Endothelial cell of umbilical vein (primary cell): Measurements from ENCODE around the gene ELMO1. TPM values are rescaled to one million over a fixed set of nuclear protein-coding genes. Genes with fewer than 3 reads are reported as not detected.

Experiments
- BruUV-seq: library from RNA; stranded (reverse); fragments of 400-500 nt; replicated peaks from 2 replicates; lab custom pipeline; 2021; lab: Mats Ljungman, UMichigan
- CTCF ChIA-PET: fragments of 300-600, 350-600 bp; sonication (Branson Sonifier 250); formaldehyde crosslinking; loops from one replicate; lab custom pipeline; 2021; ENCODE audit warnings: antibody characterized with exemption, inconsistent platforms; lab: Charles Lee
- POLR2A ChIA-PET: fragments of 300-600, 350-600 bp; sonication (Branson Sonifier 250); formaldehyde crosslinking; loops from one replicate; lab custom pipeline; 2021; ENCODE audit warnings: antibody characterized with exemption, inconsistent platforms; lab: Charles Lee
- DNase-seq: peaks from one replicate; pipeline ENCODE4 v3.0.0-alpha.2; 2011; ENCODE audit warnings: low read depth, low spot score
- FAIRE-seq: peaks from 2 replicates; lab custom pipeline; 2011; peaks lifted over from hg19 to GRCh38; lab: Jason Lieb, UNC
- H2AFZ ChIP-seq: 2 replicates; pipeline ENCODE4 v1.6.0; 2012; ENCODE audit warnings: low read depth, low read length, control low read depth, inconsistent platforms
- H3K27ac ChIP-seq: 2 replicates; pipeline ENCODE4 v1.5.1; 2011; ENCODE audit warnings: low read depth, mild to moderate bottlenecking, control low read depth, low read length, moderate library complexity; ENCODE audit not compliant: insufficient read depth
- H3K27me3 ChIP-seq, 2 experiments: 2 replicates each; pipeline versions ENCODE4 v1.6.0 to v1.6.1; 2011; ENCODE audit warnings: low read length in 2 of 2, mixed read lengths in 1 of 2; ENCODE audit not compliant: control insufficient read depth in 2 of 2, insufficient read depth in 2 of 2
- H3K36me3 ChIP-seq, 2 experiments: 2 replicates in 1 of 2; 3 replicates in 1 of 2; pipeline ENCODE4 v1.5.1; 2011; ENCODE audit warnings: low read length in 2 of 2, mild to moderate bottlenecking in 1 of 2, moderate library complexity in 1 of 2; ENCODE audit not compliant: control insufficient read depth in 2 of 2, insufficient read depth in 2 of 2; ENCODE audit errors: extremely low read depth in 1 of 2
- H3K4me1 ChIP-seq: 3 replicates; pipeline ENCODE4 v1.5.1; 2011; ENCODE audit warnings: mild to moderate bottlenecking, low read length; ENCODE audit not compliant: control insufficient read depth, insufficient read depth; ENCODE audit errors: extremely low read depth
- H3K4me2 ChIP-seq: 2 replicates; pipeline ENCODE4 v1.6.1; 2011; ENCODE audit warnings: low read length, control low read depth, mixed read lengths; ENCODE audit not compliant: insufficient read depth
- H3K4me3 ChIP-seq, 3 experiments: fragments of 200-600 bp in 1 of 3; sonication (generic), shearing (Covaris generic) in 1 of 3; replicated peaks in 1 of 3; 2 replicates each; pipeline ENCODE4 v1.5.1; 2011 to 2016; ENCODE audit warnings: control low read depth in 3 of 3, low read length in 3 of 3, mild to moderate bottlenecking in 2 of 3, inconsistent platforms in 1 of 3, low read depth in 1 of 3, moderate library complexity in 1 of 3; ENCODE audit not compliant: insufficient read depth in 1 of 3
- H3K79me2 ChIP-seq: 2 replicates; pipeline ENCODE4 v1.6.0; 2012; ENCODE audit warnings: low read length, inconsistent platforms; ENCODE audit not compliant: control insufficient read depth, insufficient read depth
- H3K9ac ChIP-seq: replicated peaks from 2 replicates; pipeline ENCODE3; 2011; ENCODE audit warnings: low read length, control low read depth; ENCODE audit not compliant: insufficient read depth; ENCODE audit errors: extremely low read depth
- H3K9me1 ChIP-seq: replicated peaks from 3 replicates; pipeline ENCODE4 v1.6.0; 2011; ENCODE audit warnings: mild to moderate bottlenecking, low read length; ENCODE audit not compliant: control insufficient read depth, insufficient read depth; ENCODE audit errors: extremely low read depth
- H3K9me3 ChIP-seq: replicated peaks from 2 replicates; pipeline ENCODE4 v1.5.1; 2012; ENCODE audit warnings: low read length, inconsistent platforms; ENCODE audit not compliant: control insufficient read depth, insufficient read depth
- H4K20me1 ChIP-seq: replicated peaks from 2 replicates; pipeline ENCODE3; 2011; ENCODE audit warnings: mild to moderate bottlenecking, low read length; ENCODE audit not compliant: control insufficient read depth, insufficient read depth; ENCODE audit errors: extremely low read depth
- EZH2 ChIP-seq: IDR thresholded peaks from 2 replicates; pipeline ENCODE4 v1.6.1; 2012; ENCODE audit warnings: borderline replicate concordance, low read depth, mild to moderate bottlenecking, moderate library complexity, low read length, inconsistent platforms; ENCODE audit not compliant: severe bottlenecking
- FOS ChIP-seq: IDR thresholded peaks from 2 replicates; pipeline ENCODE4 v1.6.1; 2011; ENCODE audit warnings: mild to moderate bottlenecking, low read length, moderate library complexity, borderline replicate concordance; ENCODE audit not compliant: insufficient read depth
- GATA2 ChIP-seq: IDR thresholded peaks from 2 replicates; pipeline ENCODE4 v1.7.0; 2011; ENCODE audit warnings: low read depth, mild to moderate bottlenecking, moderate library complexity, mixed read lengths, low read length; ENCODE audit not compliant: insufficient read length, insufficient read depth
- JUN ChIP-seq: IDR thresholded peaks from 2 replicates; pipeline ENCODE4 v1.6.1; 2011; ENCODE audit warnings: borderline replicate concordance, low read depth; ENCODE audit not compliant: insufficient read length, insufficient read depth
- MAX ChIP-seq: IDR thresholded peaks from 2 replicates; pipeline ENCODE4 v1.6.1; 2011; ENCODE audit not compliant: insufficient read depth, insufficient read length
- MYC ChIP-seq: IDR thresholded peaks from one replicate; pipeline ENCODE4 v1.6.1; 2011; ENCODE audit warnings: mild to moderate bottlenecking, low read depth, low read length
- POLR2A ChIP-seq: IDR thresholded peaks from 2 replicates; pipeline ENCODE4 v1.6.1; 2012; ENCODE audit warnings: low read depth, mild to moderate bottlenecking, control low read depth, low read length
- POLR2AphosphoS5 ChIP-seq: IDR thresholded peaks from 2 replicates; pipeline ENCODE4 v1.6.1; 2012; ENCODE audit warnings: low read depth, mild to moderate bottlenecking, control low read depth, low read length, moderate library complexity; ENCODE audit not compliant: insufficient read depth
- dilution Hi-C: fragments of 300-500 bp; cut with MboI; formaldehyde crosslinking; loops from one replicate; pipeline ENCODE4 v1.15.0; 2019; ENCODE audit warnings: low sequenced_read_pairs; ENCODE audit not compliant: extremely low pct_ligation_motif_present
- intact Hi-C: fragments of 100-400 bp; cut with micrococcal nuclease; formaldehyde crosslinking; loops from one replicate; pipeline ENCODE4 v1.10.0; 2022
- polyA plus RNA-seq, 4 experiments: library from polyadenylated mRNA; depleted of rRNA in 3 of 4; stranded (reverse) in 3 of 4; unstranded in 1 of 4; fragments of >200 nt; gene quantifications; 2 replicates each; pipeline versions ENCODE4 v1.2.1 to v1.2.3, GENCODE V29; 2011 to 2012; ENCODE audit warnings: missing spikeins in 1 of 4
- total RNA-seq: library from RNA; stranded (reverse); gene quantifications from 2 replicates; pipeline ENCODE4 v1.2.3, GENCODE V29; 2021
- TF ChIP-seq, protein P1 (sequence below), 2 donors: IDR thresholded peaks; 1 replicate in 1 of 2; 2 replicates in 1 of 2; pipeline ENCODE4 v1.5.1; 2011; ENCODE audit warnings: low read length in 2 of 2, mild to moderate bottlenecking in 2 of 2, moderate library complexity in 2 of 2, control low read depth in 1 of 2, inconsistent platforms in 1 of 2, low read depth in 1 of 2; ENCODE audit not compliant: insufficient read depth in 1 of 2; ENCODE audit errors: extremely low read depth in 1 of 2

The ELMO1 gene
- total and polyA plus RNA-seq, 2 donors (not counting 3 experiments of a cell fraction or from before 2014, with no cell fraction given) = 17.0 to 30.6 TPM

GRCh38 chr7:36861656-36862055 lies 587.0 kb downstream of the ELMO1 start:
- H3K27me3 ChIP-seq = no peaks in the 10 kb centered on the region
- H4K20me1 ChIP-seq = no peaks in the 10 kb centered on the region
- H3K36me3 ChIP-seq = no peaks in the 10 kb centered on the region
- DNase-seq (no peak), FAIRE-seq (no peak)
- H3K9me3 ChIP-seq = no peaks in the 10 kb centered on the region
- no peaks in the 10 kb centered on the region for H3K9me1 ChIP-seq
- no peak overlapping the region for H3K9ac ChIP-seq
- no peak overlapping the region for H3K4me3 ChIP-seq
- H3K4me1 ChIP-seq = no peaks in the 10 kb centered on the region
- H3K4me2 ChIP-seq = no peak overlapping the region
- intact Hi-C loops (no loop called here), dilution Hi-C loops (no loop called here)
- H3K27ac ChIP-seq = no peak overlapping the region
- no peaks in the 10 kb centered on the region for H3K79me2 ChIP-seq
- H2AFZ ChIP-seq = no peak overlapping the region
- CTCF ChIA-PET = interaction anchor here (1.1 kb wide), 1 partner anchor 27 kb away, joined by 3 read pairs; no protein-coding TSS in a partner anchor
- POLR2A ChIA-PET = no interaction called here
- TF ChIP-seq JUN = no peak
- TF ChIP-seq GATA2 = no peak
- no peak for TF ChIP-seq POLR2AphosphoS5
- TF ChIP-seq EZH2 = no peak
- TF ChIP-seq FOS = no peak
- TF ChIP-seq MYC = no peak
- no peak for TF ChIP-seq POLR2A
- TF ChIP-seq, protein P1, sequence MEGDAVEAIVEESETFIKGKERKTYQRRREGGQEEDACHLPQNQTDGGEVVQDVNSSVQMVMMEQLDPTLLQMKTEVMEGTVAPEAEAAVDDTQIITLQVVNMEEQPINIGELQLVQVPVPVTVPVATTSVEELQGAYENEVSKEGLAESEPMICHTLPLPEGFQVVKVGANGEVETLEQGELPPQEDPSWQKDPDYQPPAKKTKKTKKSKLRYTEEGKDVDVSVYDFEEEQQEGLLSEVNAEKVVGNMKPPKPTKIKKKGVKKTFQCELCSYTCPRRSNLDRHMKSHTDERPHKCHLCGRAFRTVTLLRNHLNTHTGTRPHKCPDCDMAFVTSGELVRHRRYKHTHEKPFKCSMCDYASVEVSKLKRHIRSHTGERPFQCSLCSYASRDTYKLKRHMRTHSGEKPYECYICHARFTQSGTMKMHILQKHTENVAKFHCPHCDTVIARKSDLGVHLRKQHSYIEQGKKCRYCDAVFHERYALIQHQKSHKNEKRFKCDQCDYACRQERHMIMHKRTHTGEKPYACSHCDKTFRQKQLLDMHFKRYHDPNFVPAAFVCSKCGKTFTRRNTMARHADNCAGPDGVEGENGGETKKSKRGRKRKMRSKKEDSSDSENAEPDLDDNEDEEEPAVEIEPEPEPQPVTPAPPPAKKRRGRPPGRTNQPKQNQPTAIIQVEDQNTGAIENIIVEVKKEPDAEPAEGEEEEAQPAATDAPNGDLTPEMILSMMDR (IDR thresholded peaks at IDR 0.05; ENCODE audit: extremely low read depth in 1 of 2, insufficient read depth in 1 of 2, low read depth in 1 of 2, low read length in 2 of 2) = no peak
- TF ChIP-seq MAX = no peak
- no TSS peak for BruUV-seq
